Neural progenitor cell (in vitro differentiated cells): ENCODE results near the gene CACNA1C. TPM values are rescaled to one million over a fixed set of nuclear protein-coding genes. Genes with fewer than 3 reads are reported as not detected.
A peak's percentile ranks its signal among the peaks of the same experiment; 100 is the strongest.

Experiments
- DNase-seq: peaks from one replicate; pipeline ENCODE4 v3.0.0-alpha.2; 2016; ENCODE audit warnings: low spot score
- H2AFZ ChIP-seq: fragments of 200-600 bp; sonication (generic); replicated peaks from 2 replicates; pipeline ENCODE4 v1.6.1; 2016; ENCODE audit warnings: antibody characterized with exemption
- H3F3A ChIP-seq: fragments of 200-600 bp; sonication (generic); 2 replicates; pipeline ENCODE4 v1.6.1; 2016; ENCODE audit warnings: antibody characterized with exemption, low read depth
- H3K27ac ChIP-seq: fragments of 200-600 bp; sonication (generic); 2 replicates; pipeline ENCODE4 v1.5.1; 2016; ENCODE audit warnings: mild to moderate bottlenecking
- H3K27me3 ChIP-seq: fragments of 200-600 bp; sonication (generic); 2 replicates; pipeline ENCODE4 v1.6.1; 2016; ENCODE audit warnings: mild to moderate bottlenecking, moderate library complexity
- H3K36me3 ChIP-seq: fragments of 200-600 bp; sonication (generic); 2 replicates; pipeline ENCODE4 v1.5.1; 2016
- H3K4me1 ChIP-seq: fragments of 200-600 bp; sonication (generic); 2 replicates; pipeline ENCODE4 v1.6.1; 2016; ENCODE audit warnings: mixed run types
- H3K4me2 ChIP-seq: fragments of 200-600 bp; sonication (generic); 2 replicates; pipeline ENCODE4 v1.6.1; 2016
- H3K4me3 ChIP-seq: fragments of 200-600 bp; sonication (generic); 2 replicates; pipeline ENCODE4 v1.5.1; 2016
- H3K79me2 ChIP-seq: fragments of 200-600 bp; sonication (generic); 2 replicates; pipeline ENCODE4 v1.6.1; 2016; ENCODE audit warnings: low read depth
- H3K9ac ChIP-seq: fragments of 200-600 bp; sonication (generic); 2 replicates; pipeline ENCODE4 v1.6.1; 2016
- H3K9me3 ChIP-seq: fragments of 200-600 bp; sonication (generic); 2 replicates; pipeline ENCODE4 v1.5.1; 2016; ENCODE audit warnings: low read depth
- H4K20me1 ChIP-seq: fragments of 200-600 bp; sonication (generic); 2 replicates; pipeline ENCODE4 v1.6.1; 2016; ENCODE audit warnings: low read depth
- H3K27ac Mint-ChIP-seq: 3 replicates; pipeline ENCODE4 v1.8.0; 2021; ENCODE audit warnings: mixed read lengths
- H3K27me3 Mint-ChIP-seq: 2 replicates; pipeline ENCODE4 v1.8.0; 2022; ENCODE audit warnings: low read depth, mild to moderate bottlenecking, inconsistent platforms, moderate library complexity, mixed read lengths; ENCODE audit not compliant: insufficient read depth
- H3K36me3 Mint-ChIP-seq: 3 replicates; pipeline ENCODE4 v1.8.0; 2021; ENCODE audit warnings: mixed read lengths
- H3K4me1 Mint-ChIP-seq: 3 replicates; pipeline ENCODE4 v1.8.0; 2021; ENCODE audit warnings: mixed read lengths
- H3K4me3 Mint-ChIP-seq: 3 replicates; pipeline ENCODE4 v1.8.0; 2021; ENCODE audit warnings: mild to moderate bottlenecking, moderate library complexity, mixed read lengths
- H3K9me3 Mint-ChIP-seq: 3 replicates; pipeline ENCODE4 v1.8.0; 2020; ENCODE audit warnings: mixed read lengths
- CTCF ChIP-seq: fragments of 200-600 bp; sonication (generic); IDR thresholded peaks from 2 replicates; pipeline ENCODE4 v1.5.1; 2017; ENCODE audit warnings: antibody characterized with exemption, mild to moderate bottlenecking
- EZH2 ChIP-seq: fragments of 200-600 bp; sonication (generic); IDR thresholded peaks from 2 replicates; pipeline ENCODE4 v1.6.1; 2017; ENCODE audit warnings: antibody characterized with exemption, mild to moderate bottlenecking, moderate library complexity
- EZH2phosphoT487 ChIP-seq: fragments of 200-600 bp; sonication (generic); IDR thresholded peaks from 2 replicates; pipeline ENCODE4 v1.6.1; 2017; ENCODE audit warnings: antibody characterized with exemption
- total RNA-seq: library from RNA; depleted of rRNA; stranded (reverse); fragments of >200 nt; gene quantifications from 2 replicates; pipeline ENCODE4 v1.2.3, GENCODE V29; 2015; ENCODE audit warnings: low replicate concordance

Gene CACNA1C
- total RNA-seq, 1 donor from 2014 or later = 2.7 TPM

DNA sequence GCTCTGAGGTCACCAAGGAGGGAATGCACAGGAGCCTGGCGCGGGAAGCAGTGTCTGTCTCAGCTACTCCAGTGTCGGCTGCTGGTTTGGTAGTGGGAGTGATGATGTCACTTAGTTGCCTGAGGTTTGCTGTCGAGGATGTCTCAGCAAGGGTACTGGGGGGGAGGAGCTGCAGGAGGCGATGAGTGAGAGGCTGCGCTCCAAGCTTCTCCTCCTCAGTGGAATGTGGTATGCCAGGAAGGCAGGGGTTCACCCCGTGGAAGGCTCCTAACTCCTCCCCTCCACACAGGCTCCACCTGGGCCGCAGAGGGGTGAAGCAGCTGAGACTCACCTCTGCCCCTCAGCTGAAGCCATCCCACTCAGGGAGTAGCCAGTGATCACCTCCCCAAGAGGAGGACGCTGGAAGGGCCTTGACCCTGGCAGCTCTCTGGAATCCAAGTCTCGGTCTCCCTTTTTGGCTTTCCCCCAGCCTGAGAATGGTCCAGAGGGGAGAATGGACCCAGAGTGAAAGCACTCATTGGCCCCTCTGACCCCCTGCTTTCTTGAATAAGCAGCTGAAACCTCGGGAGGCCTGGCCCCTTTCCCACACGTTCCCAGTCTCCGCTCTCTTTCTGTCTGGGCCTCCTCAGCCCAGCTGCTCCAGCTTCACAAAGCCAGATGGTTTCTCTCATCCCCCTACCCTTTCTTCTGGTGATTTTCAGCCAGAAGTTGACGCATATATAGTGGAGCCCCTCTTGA is 563.0 kb downstream of the CACNA1C start:
- H3K4me3 ChIP-seq = no peak overlapping the region
- H3K79me2 ChIP-seq = no peaks in the 10 kb centered on the region
- no peak overlapping the region for H3K4me3 Mint-ChIP-seq
- no peak overlapping the region for H3K27ac ChIP-seq
- H3K27me3 Mint-ChIP-seq = peaks cover under 1% of the 10 kb centered on the region
- H3K9me3 ChIP-seq = no peaks in the 10 kb centered on the region
- H3F3A ChIP-seq = no peaks in the 10 kb centered on the region
- H3K4me1 Mint-ChIP-seq = peaks cover 4% of the 10 kb centered on the region
- H3K4me1 ChIP-seq = no peaks in the 10 kb centered on the region
- H3K9ac ChIP-seq = no peak overlapping the region
- H3K36me3 Mint-ChIP-seq = no peaks in the 10 kb centered on the region
- TF ChIP-seq EZH2 (no peak), EZH2phosphoT487 (no peak), CTCF (no peak)
- no peak overlapping the region for H3K27ac Mint-ChIP-seq
- H3K9me3 Mint-ChIP-seq = no peaks in the 10 kb centered on the region
- H3K4me2 ChIP-seq = no peak overlapping the region
- H4K20me1 ChIP-seq = no peaks in the 10 kb centered on the region
- no peaks in the 10 kb centered on the region for H3K36me3 ChIP-seq
- H2AFZ ChIP-seq = no peak overlapping the region
- DNase-seq = peak; percentile 21
- no peaks in the 10 kb centered on the region for H3K27me3 ChIP-seq

DNA sequence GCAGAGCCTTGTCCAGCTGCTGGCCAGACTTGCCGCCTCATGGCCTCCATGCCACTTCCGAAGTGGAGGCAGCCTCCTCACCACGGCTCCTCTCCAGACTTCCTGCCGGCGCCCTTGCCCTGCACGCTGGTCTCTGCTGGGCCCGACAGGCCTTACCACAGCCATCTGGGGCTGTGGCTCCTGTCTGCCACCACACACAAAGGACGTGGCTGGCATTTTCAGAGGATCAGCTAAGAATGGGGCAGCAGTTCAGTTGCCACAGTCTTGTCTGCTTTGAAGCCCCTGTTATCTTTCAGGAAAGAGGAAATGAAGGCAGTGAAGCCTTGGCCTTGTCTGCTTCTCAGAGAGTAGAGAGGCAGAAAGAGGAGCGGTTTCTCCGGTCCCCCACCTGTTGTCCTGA is 564.0 kb downstream of the CACNA1C start:
- Histone ChIP-seq H2AFZ (no peak overlapping the region), H4K20me1 (no peaks in the 10 kb centered on the region), H3F3A (no peaks in the 10 kb centered on the region), H3K9ac (no peak overlapping the region), H3K4me3 (no peak overlapping the region), H3K79me2 (no peaks in the 10 kb centered on the region), H3K27ac (no peak overlapping the region), H3K4me2 (no peak overlapping the region), H3K27me3 (no peaks in the 10 kb centered on the region), H3K9me3 (no peaks in the 10 kb centered on the region), H3K4me1 (no peaks in the 10 kb centered on the region), H3K36me3 (no peaks in the 10 kb centered on the region)
- Mint-ChIP-seq H3K4me3 (no peak overlapping the region), H3K27me3 (peaks cover 4% of the 10 kb centered on the region), H3K36me3 (no peaks in the 10 kb centered on the region), H3K27ac (no peak overlapping the region), H3K9me3 (no peaks in the 10 kb centered on the region), H3K4me1 (peaks cover 4% of the 10 kb centered on the region)
- TF ChIP-seq CTCF (no peak), EZH2 (no peak), EZH2phosphoT487 (no peak)
- DNase-seq = no peak

DNA sequence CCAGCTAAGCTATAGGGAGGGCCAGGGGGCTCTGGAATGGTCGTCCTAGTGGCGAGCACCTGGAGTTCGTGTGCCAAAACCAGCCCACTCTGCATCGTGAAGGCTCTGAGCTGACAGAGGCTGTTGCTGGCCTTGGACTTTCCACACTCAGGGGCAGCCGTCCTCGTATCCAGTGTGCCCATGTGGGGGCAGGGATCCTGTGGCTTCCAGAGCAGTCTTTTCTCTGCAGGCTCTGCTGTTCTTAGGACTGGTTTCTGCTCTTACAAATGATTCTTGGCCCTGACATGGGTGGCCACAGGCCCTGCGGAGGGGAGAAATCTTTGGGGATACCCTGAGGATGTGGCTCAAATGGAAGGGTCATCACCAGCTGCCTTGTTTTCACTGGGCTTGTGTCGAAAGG is 564.6 kb downstream of the CACNA1C start:
- H4K20me1 ChIP-seq = no peaks in the 10 kb centered on the region
- H3K4me3 ChIP-seq = no peak overlapping the region
- H3K4me1 Mint-ChIP-seq = peaks cover 4% of the 10 kb centered on the region
- H3K27me3 Mint-ChIP-seq = peaks cover 4% of the 10 kb centered on the region
- no peaks in the 10 kb centered on the region for H3K36me3 Mint-ChIP-seq
- no peaks in the 10 kb centered on the region for H3K36me3 ChIP-seq
- H3K27me3 ChIP-seq = no peaks in the 10 kb centered on the region
- H3K27ac Mint-ChIP-seq = peak overlapping the region; percentile 19
- H2AFZ ChIP-seq = no peak overlapping the region
- no peaks in the 10 kb centered on the region for H3K9me3 Mint-ChIP-seq
- DNase-seq = no peak
- no peaks in the 10 kb centered on the region for H3K4me1 ChIP-seq
- H3K4me3 Mint-ChIP-seq = no peak overlapping the region
- no peak overlapping the region for H3K4me2 ChIP-seq
- H3F3A ChIP-seq = no peaks in the 10 kb centered on the region
- H3K9ac ChIP-seq = no peak overlapping the region
- no peaks in the 10 kb centered on the region for H3K79me2 ChIP-seq
- no peak overlapping the region for H3K27ac ChIP-seq
- no peak for TF ChIP-seq CTCF
- no peak for TF ChIP-seq EZH2
- no peak for TF ChIP-seq EZH2phosphoT487
- H3K9me3 ChIP-seq = no peaks in the 10 kb centered on the region
